NCI-H1436 treated with DMSO at 0.1 percent for 48 hours (cell line): Measurements from ENCODE around the gene GPR55.

ENCODE experiments used
- DNase-seq: peaks from one replicate; lab custom pipeline; 2025; lab: John Stamatoyannopoulos, UW

Gene GPR55

GRCh38 chr2:230934231-230935129 lies 9.4 kb upstream of the GPR55 start:
- no peak for DNase-seq

- DNase-seq, result no peak
Observed at GRCh38 chr2:230933521-230934180, 8.6 kb upstream of the GPR55 start.

- DNase-seq, result no peak
Observed at GRCh38 chr2:230932556-230933511, 7.8 kb upstream of the GPR55 start.

- DNase-seq, result no peak
Observed at GRCh38 chr2:230931556-230932231, 6.7 kb upstream of the GPR55 start.

- no peak for DNase-seq
Observed at GRCh38 chr2:230930928-230931555, 6.0 kb upstream of the GPR55 start.

- DNase-seq, result no peak
Observed at GRCh38 chr2:230930149-230930780, 5.2 kb upstream of the GPR55 start.

- no peak for DNase-seq
Observed at GRCh38 chr2:230929381-230930148, 4.5 kb upstream of the GPR55 start.

GRCh38 chr2:230928701-230929380 lies 3.8 kb upstream of the GPR55 start:
- no peak for DNase-seq

- no peak for DNase-seq
Observed at GRCh38 chr2:230927711-230928341, 2.8 kb upstream of the GPR55 start.

GRCh38 chr2:230925879-230926765 lies 1.1 kb upstream of the GPR55 start:
- DNase-seq, result no peak

- no peak for DNase-seq
Observed at GRCh38 chr2:230925443-230925878, 419 bp upstream of the GPR55 start.

GRCh38 chr2:230924092-230924469 lies 961 bp downstream of the GPR55 start:
- DNase-seq, result no peak

GRCh38 chr2:230922951-230923717 lies 1.9 kb downstream of the GPR55 start:
- no peak for DNase-seq

GRCh38 chr2:230921806-230922595 lies 3.0 kb downstream of the GPR55 start:
- DNase-seq, result no peak

GRCh38 chr2:230920167-230920566 lies 4.9 kb downstream of the GPR55 start:
- no peak for DNase-seq

GRCh38 chr2:230919681-230920080 lies 5.4 kb downstream of the GPR55 start:
- no peak for DNase-seq
